H1 (cell line): ENCODE results near the gene NEURL2. TPM values are rescaled to one million over a fixed set of nuclear protein-coding genes. Genes with fewer than 3 reads are reported as not detected.

Experiments used
- polyA plus RNA-seq, 7 experiments: library from polyadenylated mRNA; depleted of rRNA in 3 of 7; stranded (reverse) in 5 of 7; unstranded in 2 of 7; fragments of >200 nt in 5 of 7; fragments of 200-250 nt in 2 of 7; gene quantifications; 1 replicate in 5 of 7; 2 replicates in 1 of 7; 4 replicates in 1 of 7; pipeline versions ENCODE4 v1.2.1 to v1.2.3, GENCODE V29; 2011 to 2013; ENCODE audit warnings: missing spikeins in 2 of 7, mixed read lengths in 2 of 7
- total RNA-seq: library from RNA; stranded (reverse); fragmentation: NEBNext Ultra II Directional; extraction: Animal tissue kit (Norgen Biotek cat#: 25700); gene quantifications from 2 replicates; pipeline ENCODE4 v1.2.1, GENCODE V29; 2021
- TF ChIP-seq, protein P1 (sequence below), 3 experiments: IDR thresholded peaks; 1 replicate in 2 of 3; 2 replicates in 1 of 3; pipeline versions ENCODE4 v1.5.1 to v1.6.1; 2011; ENCODE audit warnings: low read length in 3 of 3, mild to moderate bottlenecking in 3 of 3, inconsistent platforms in 2 of 3, low read depth in 1 of 3, moderate library complexity in 1 of 3; ENCODE audit not compliant: insufficient read depth in 1 of 3; ENCODE audit errors: control extremely low read depth in 1 of 3

Gene NEURL2
- total and polyA plus RNA-seq, 2 of the 8 experiments (the other 6 are each of a cell fraction or from before 2014, with no cell fraction given) = 6.9 TPM

DNA sequence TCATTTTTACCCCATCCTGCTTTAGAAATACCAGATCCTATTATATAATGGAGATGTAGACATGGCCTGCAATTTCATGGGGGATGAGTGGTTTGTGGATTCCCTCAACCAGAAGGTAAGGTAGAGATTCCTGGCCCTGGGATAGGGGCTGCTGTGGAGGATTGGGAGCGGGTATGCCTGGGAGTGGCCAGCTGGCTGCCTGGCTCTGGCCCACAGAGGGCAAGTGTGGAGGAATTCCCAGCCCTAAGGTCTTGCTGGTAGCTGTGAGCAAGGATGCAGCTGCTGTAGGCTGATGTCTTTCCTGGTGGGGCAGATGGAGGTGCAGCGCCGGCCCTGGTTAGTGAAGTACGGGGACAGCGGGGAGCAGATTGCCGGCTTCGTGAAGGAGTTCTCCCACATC, 6.7 kb upstream of the NEURL2 start (continued):
- TF ChIP-seq, protein P1, sequence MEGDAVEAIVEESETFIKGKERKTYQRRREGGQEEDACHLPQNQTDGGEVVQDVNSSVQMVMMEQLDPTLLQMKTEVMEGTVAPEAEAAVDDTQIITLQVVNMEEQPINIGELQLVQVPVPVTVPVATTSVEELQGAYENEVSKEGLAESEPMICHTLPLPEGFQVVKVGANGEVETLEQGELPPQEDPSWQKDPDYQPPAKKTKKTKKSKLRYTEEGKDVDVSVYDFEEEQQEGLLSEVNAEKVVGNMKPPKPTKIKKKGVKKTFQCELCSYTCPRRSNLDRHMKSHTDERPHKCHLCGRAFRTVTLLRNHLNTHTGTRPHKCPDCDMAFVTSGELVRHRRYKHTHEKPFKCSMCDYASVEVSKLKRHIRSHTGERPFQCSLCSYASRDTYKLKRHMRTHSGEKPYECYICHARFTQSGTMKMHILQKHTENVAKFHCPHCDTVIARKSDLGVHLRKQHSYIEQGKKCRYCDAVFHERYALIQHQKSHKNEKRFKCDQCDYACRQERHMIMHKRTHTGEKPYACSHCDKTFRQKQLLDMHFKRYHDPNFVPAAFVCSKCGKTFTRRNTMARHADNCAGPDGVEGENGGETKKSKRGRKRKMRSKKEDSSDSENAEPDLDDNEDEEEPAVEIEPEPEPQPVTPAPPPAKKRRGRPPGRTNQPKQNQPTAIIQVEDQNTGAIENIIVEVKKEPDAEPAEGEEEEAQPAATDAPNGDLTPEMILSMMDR (IDR thresholded peaks at IDR 0.05; ENCODE audit: control extremely low read depth in 1 of 3, insufficient read depth in 1 of 3, low read depth in 1 of 3, low read length in 3 of 3) = no peak
- TF ChIP-seq, all 59 proteins: peak for 0
